ENCODE results near the gene ETFB.

- TF ChIP-seq FOXA1 (IDR thresholded peaks at IDR 0.05): no peak
- TF ChIP-seq HDGF (IDR thresholded peaks at IDR 0.05; ENCODE audit: borderline replicate concordance): no peak
- TF ChIP-seq FOXK2 (IDR thresholded peaks at IDR 0.05): no peak
These were observed 800 bp downstream of the ETFB start for GRCh38 chr19:51365211-51365964.

All from HEK293T (cell line).